GM12878 (cell line): Measurements from ENCODE around the gene ANKRD34A. TPM values are rescaled to one million over a fixed set of nuclear protein-coding genes. Genes with fewer than 3 reads are reported as not detected.

Experiments
- CHD4 ChIP-seq: fragments of 200-600 bp; sonication (generic); IDR thresholded peaks from 2 replicates; pipeline ENCODE4 v1.6.1; 2016; ENCODE audit warnings: mild to moderate bottlenecking
- CREB1 ChIP-seq: IDR thresholded peaks from 2 replicates; pipeline ENCODE4 v1.6.1; 2012; ENCODE audit warnings: low read depth, mild to moderate bottlenecking, inconsistent platforms
- CUX1 ChIP-seq: IDR thresholded peaks from 2 replicates; pipeline ENCODE4 v1.6.1; 2012; ENCODE audit warnings: improper control_type of control experiment, low read depth, low read length; ENCODE audit not compliant: insufficient replicate concordance
- GABPA ChIP-seq: IDR thresholded peaks from 2 replicates; pipeline ENCODE4 v1.6.1; 2014; ENCODE audit warnings: antibody characterized with exemption, low read depth, mild to moderate bottlenecking, inconsistent platforms
- HSF1 ChIP-seq: fragments of 150-350 bp; IDR thresholded peaks from 2 replicates; pipeline ENCODE4 v1.6.1; 2014; ENCODE audit warnings: mild to moderate bottlenecking, low read depth, low read length
- IRF3 ChIP-seq: fragments of 450-650 bp; IDR thresholded peaks from 2 replicates; pipeline ENCODE4 v1.6.1; 2014; ENCODE audit warnings: mild to moderate bottlenecking
- MLLT1 ChIP-seq: fragments of 450-650 bp; IDR thresholded peaks from 2 replicates; pipeline ENCODE4 v1.6.1; 2016; ENCODE audit warnings: mild to moderate bottlenecking
- PBX3 ChIP-seq: IDR thresholded peaks from 2 replicates; pipeline ENCODE4 v1.6.1; 2011; ENCODE audit warnings: mild to moderate bottlenecking, low read depth, low read length, moderate library complexity; ENCODE audit not compliant: insufficient replicate concordance
- PKNOX1 ChIP-seq: fragments of 450-650 bp; IDR thresholded peaks from 2 replicates; pipeline ENCODE4 v1.6.1; 2016; ENCODE audit warnings: mild to moderate bottlenecking
- RBBP5 ChIP-seq: fragments of 200-600 bp; sonication (generic); conservative IDR thresholded peaks from 2 replicates; pipeline ENCODE4 v1.6.1; 2016
- SMC3 ChIP-seq: IDR thresholded peaks from 2 replicates; pipeline ENCODE4 v1.6.1; 2011; ENCODE audit warnings: low read length, improper control_type of control experiment, borderline replicate concordance
- STAT1 ChIP-seq: fragments of 450-650 bp; conservative IDR thresholded peaks from 2 replicates; pipeline ENCODE4 v1.6.1; 2014; ENCODE audit warnings: antibody characterized with exemption, mild to moderate bottlenecking
- TARDBP ChIP-seq: IDR thresholded peaks from 2 replicates; pipeline ENCODE4 v1.6.1; 2016; ENCODE audit warnings: borderline replicate concordance
- YY1 ChIP-seq: IDR thresholded peaks from 2 replicates; pipeline ENCODE4 v1.6.1; 2011; ENCODE audit warnings: low read depth, mild to moderate bottlenecking, low read length
- polyA plus RNA-seq, 11 experiments: library from polyadenylated mRNA; depleted of rRNA in 4 of 11; unstranded in 6 of 11; stranded (reverse) in 5 of 11; fragments of >200 nt; fragmentation: Nextera tagmentation in 4 of 11; fragmentation: Illumina TruSeq in 1 of 11; extraction: Ambion mirVana in 4 of 11; extraction: Trizol in 1 of 11; gene quantifications; 1 replicate in 1 of 11; 2 replicates in 10 of 11; pipeline versions ENCODE4 v1.2.1 to v1.2.3, GENCODE V29; 2011 to 2016; ENCODE audit warnings: inconsistent platforms in 2 of 11, missing spikeins in 2 of 11, low read depth in 1 of 11
- total RNA-seq, 4 experiments: library from RNA; depleted of rRNA in 3 of 4; stranded (reverse); fragments of >200 nt in 3 of 4; fragmentation: Illumina TruSeq in 1 of 4; extraction: Trizol in 1 of 4; gene quantifications; 2 replicates each; pipeline versions ENCODE4 v1.2.1 to v1.2.3, GENCODE V29; 2013 to 2021

The ANKRD34A gene
- total and polyA plus RNA-seq, 10 of the 15 experiments (the other 5 are each of a cell fraction or from before 2014, with no cell fraction given) = 0.40 to 3.5 (median 1.6) TPM

- TF ChIP-seq MLLT1 (peak; percentile 97), PBX3 (no peak), CHD4 (no peak), YY1 (peak; percentile 99), HSF1 (no peak; the same call in 1 of the 2 replicates), TARDBP (no peak), RBBP5 (no peak), CUX1 (no peak), PKNOX1 (peak; percentile 89), SMC3 (no peak), STAT1 (no peak), IRF3 (no peak), CREB1 (peak; percentile 95), GABPA (peak; percentile 83)
Measured at GRCh38 chr1:145927063-145927886, 37.1 kb downstream of the ANKRD34A start, which contains the start of gene RBM8A (continued).
